Fibroblast of skin of left biceps (primary cell): ENCODE measurements around the gene NEDD9.

Source experiments
- DNase-seq, 2 experiments: peaks; one replicate each; pipeline ENCODE4 v3.0.0-alpha.2; 2013; ENCODE audit warnings: low read depth in 2 of 2

The NEDD9 gene

DNA sequence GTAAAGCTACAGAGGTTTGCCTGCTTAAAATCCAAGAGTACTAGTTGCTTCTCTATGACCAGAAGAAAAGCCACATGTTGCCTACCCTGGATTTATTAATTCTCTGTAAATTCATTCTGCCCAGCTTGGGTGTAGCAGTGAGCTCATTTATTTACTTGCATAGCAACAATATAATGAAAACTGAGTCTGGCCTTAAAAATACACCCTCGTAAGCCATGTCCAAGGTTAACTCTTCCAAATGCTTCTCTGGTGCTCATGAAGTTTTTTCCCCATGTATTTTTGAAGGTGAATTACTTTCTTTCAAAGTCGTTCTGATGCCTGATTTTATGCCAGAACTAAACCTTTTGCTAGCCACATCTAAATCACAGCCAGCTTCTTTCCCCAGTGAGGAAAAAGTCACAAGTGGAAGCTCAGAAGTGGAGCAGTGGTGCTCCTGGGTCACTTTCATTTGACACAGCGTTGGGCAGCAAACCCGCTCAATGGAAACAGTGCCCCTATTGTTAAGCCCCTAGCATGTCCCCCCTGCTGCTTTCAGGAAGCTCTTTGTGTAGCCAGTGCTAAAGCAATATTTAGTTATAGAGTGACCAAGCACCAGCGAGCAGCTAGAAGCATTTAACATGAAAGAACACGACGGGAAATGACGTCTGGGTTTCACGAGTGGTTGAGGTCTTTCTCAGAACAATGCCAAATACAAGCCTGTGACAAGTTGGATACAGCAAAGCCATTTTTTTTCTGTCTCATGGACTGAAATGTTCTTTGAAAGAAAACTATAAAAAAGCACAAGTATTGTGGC lies 29.8 kb downstream of the NEDD9 start:
- no peak for DNase-seq

DNA sequence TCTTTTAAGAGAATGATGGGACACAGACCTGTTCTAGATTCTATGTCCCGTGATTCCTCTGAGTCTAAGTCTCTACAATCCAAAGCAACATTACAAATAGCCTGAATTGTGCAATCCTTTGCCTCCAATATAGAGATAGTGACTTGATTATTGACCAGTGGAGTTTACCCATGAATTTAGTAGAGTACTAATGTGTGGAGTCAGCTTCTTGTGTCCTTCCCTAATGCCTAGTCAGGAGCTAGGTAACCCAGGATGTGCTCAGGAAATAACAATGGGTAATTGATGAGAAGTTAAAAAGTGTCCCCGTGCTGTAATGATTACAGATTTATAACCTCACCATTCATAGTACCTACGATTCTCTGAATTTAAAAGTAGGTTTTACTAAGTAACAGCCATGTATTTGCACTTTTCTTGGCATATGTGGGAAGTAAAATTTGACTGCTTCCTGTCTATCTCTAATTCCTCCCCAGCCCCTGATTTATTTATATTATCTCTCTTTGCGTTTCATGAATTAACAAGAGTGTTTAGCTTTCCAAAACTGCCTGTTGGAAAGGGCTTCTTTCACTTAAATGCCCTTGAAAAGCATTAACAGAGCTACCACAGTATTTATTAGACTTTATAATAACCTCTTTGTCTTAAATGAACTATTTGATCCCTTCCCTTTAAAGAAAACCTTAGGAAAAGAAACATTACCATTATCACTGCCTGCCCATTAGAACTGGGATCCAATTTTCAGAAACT lies 30.5 kb downstream of the NEDD9 start:
- no peak for DNase-seq

DNA sequence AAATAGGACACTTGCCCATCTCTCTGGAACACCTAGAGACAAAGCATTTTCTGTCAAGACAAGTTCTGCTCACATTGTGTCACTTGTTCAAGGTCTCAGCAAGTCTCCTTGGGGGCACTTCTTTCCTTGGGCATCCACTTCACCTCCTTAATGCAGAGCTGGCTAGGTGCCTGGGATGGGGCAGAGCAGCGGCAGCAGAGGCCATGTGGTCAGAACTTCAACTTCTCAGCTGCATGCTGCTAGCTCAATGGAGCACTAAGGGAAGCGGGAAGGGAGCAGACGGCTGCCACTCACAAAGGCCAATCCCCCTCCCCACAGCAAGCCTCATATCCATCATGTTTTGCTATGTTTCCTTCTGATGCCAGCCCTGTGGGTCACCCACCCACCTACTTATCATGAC lies 31.5 kb downstream of the NEDD9 start:
- DNase-seq, result no peak

DNA sequence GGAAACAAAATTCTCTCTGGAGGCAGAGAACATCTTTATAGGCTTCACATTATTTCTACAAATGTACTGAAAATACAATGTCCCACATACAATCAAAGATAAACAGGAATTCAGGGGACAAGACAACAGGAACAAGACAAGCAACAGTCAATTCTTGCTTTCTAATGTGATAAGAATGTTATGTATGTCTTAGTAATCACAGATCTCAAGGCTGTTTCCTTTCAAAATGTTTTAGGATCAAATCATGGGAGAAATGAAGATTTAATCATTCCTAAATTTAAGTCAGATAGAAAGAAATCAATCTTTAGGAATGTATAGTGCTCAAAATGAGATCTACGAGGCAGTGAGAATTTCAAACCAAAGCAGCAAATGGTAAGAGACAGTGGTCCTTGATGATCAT lies 32.1 kb downstream of the NEDD9 start:
- no peak for DNase-seq

DNA sequence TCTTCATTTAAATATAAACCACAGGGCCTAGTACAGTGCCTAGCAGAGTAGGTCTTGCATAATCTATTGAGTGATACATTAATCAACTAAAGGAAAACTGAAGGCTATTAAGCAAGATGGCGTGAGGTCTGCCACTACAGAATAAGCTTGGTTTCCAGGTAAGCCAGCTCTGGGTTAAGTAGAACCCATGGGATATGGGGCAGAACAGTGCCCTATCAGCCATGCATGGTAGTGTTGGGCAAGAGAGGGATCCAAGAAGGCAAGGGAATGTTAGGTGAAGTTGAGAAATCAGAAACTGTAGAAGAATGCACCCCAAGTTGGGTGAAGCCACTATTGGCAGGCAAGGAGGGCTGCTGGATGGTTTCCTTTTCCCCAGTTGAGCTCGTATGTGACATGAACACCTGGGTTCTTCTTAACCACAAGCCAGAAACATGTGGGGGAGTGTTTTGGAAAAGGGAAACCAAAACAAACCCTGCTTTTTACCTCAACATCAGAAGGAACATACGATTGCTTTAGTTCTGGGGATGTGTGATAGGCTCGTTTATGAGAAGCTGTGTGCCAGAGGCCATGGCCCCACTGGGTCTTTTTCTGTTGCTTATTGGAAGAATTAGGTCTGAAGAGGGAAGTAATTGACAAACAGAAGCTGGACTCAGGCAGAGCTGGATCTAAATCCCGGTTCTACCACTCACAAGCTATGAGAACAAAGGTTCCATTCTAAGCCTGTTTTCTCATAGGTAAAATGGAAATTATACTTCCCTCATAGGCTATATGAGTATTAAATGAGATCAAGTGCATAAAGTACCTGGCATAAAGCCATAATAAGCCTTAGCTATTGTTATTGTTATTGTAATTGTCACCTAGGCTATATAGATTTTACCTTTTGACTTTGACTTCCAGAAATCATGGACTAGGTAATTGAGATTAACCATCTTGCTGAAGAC lies 33.5 kb downstream of the NEDD9 start:
- DNase-seq, result no peak

DNA sequence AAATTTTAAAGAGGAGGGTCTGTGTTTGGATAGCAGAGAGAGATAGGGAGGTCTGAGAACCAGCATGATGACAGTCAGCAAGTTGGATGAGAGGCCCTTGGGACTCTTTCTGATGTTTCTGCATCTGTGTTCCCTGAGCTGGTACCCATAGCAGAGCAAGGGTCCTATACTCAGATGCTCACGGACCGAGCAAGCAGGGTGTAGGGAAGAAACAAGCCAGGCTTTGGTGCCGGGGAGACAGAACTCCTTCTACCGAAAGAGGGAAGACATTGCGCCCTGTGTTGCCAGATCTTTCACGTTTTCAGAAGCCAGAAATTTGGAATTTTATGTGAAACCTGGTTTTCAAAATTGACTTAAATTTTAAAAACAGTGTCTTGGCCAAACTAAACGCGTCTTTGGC lies 34.6 kb downstream of the NEDD9 start:
- no peak for DNase-seq

DNA sequence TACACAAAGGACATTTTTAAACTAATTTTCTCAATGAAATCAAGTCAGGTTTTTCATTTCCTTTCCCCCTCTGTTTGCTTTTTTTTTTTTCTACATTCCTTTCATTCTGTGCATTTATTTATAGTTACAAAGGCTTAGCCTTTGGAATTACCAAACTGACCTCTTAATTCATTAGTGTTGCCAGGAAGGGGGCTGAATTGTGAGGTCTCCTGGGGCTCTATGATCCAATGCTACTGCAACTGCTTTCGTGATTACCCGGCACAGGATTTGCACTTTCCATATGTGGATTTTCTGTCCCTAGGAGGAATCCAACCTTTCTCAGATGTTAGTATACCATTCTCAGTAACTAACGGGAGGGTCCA lies 35.3 kb downstream of the NEDD9 start:
- DNase-seq, result peak; percentile 93 to 95

DNA sequence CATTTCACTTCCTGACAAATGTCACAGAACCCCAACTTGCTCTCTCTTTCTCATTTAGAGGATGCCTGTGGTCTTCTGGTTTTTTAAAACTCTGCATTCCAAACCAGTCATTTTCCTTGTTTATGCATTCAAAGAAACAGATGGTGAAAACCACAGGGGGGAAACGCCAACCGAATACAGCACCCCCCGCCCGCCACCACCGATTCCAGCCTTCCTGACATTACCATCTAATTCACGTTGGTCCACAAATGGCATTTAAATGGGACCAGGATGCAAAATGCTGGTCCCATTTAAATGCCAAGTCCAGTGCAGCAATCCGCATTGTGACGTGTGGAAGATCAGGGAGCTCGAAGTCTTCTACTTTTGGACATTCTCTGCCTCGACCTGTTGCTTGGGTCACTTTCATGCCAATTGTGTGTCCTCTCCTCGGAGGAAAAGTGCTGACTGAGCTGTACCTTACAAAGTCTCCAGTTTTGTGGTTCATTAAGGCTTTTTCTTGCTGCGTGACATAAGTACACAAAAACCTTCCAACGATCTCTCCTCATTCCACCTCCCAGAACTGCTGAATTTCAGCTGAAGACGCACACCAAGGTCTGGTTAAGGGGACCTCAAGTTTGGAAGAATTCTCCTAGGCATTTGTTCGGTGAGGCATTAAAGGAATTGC lies 35.8 kb downstream of the NEDD9 start:
- DNase-seq, result peak; percentile 90 to 92

DNA sequence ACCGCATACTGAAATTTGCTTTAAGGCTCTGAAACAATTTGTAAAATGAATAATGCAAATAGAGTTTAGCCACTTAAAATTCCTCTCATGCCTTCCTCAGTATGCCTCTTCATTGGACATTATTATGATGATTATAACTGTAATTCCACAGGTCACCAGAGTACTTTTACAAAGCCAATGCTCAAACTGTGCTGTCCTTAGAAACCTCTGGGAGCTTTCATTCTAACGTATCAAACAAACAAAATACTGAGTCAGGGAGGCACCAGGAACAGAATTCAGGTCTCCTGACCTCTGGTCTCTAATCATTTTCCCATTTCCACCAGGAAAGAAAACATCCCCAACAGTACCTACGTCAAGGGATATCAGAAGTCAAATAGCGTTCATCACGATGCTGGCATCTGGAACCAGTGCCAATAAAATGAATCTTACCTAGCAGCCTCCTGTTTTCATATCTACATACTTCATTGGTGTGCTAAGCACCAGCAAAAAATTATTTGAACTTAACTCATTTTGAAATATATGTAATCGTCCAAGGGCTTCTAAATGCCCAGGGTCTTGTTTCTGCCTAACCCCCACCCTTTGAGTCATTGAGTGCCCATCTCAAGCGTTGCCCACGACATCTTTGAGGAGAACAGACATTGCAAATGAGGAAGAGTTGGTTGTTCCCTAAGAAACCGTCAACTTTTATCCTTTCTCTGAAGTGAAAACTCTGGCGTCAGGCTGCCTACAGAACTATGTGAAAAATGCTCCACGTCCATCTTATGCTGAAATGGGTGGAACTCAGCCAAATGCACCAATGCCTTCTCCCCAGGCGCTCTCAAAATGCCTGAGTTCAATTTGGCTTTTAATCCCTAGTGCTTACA lies 37.9 kb downstream of the NEDD9 start:
- peak; percentile 75 to 79 for DNase-seq

DNA sequence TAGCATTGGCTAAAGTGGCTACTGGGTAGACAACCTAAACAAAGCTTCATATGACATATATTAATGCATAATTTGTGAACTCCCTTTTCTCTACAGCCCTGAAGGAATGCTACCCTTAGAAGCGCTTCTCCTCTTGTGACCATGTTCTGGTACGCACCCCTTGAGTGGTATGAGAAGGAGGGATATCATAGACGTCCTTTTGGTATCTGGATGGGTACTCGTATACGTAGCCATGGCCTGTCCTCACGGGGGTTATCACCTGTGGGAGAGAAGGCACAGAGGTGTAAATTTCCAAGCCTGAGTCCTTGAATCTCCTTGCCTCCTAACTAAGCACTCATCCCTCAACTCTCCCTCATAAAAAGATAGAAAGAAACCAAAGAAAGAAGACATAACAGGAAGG lies 39.0 kb downstream of the NEDD9 start:
- DNase-seq, result no peak

DNA sequence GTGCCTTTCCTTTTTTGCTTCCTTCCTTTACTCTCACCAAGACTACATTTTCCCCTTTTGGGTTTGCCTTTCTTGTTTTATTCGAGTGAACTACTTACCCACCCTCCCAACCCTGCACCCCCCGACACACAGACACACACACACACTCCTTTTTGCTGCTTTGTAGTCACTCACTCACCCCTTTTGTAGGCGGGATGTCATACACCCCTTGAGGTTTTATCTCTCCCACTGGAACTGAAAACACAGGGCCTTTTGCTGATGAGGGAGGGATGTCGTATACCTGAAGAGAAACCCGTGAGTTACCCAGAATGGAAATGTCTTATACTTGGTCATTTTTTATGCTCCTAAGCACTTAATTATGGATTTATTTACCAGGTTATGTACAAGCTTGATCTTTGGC lies 40.3 kb downstream of the NEDD9 start:
- DNase-seq, result no peak

DNA sequence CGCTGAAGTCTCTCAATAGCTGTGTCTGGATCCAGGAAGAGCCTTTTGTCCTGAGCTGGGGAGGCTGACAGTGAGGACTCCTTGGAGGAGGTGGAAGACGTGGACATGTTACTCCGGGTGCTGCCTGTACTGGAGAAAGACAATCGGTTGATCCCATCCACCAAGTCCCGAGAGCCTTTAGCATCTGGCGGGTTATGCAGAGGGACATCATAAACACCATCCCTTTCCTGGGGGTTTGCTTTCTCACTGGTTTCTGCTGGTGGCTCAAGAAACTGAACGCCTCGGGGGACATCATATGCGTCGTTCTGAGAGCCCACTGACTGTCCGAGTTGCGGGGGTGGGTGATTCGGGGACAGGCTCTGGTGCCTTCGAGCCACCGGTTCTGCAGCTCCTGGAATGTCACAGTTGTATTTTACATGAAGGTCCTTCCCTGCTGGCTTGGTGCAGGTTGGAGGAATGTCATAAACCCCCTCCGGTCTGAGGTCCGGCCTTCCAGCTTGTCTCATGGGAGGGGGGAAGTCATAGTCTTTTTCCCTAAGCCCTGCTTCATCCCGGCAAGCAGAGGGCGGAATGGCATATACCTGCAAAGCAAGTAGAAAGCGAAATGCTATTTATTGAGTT lies 41.7 kb downstream of the NEDD9 start:
- no peak for DNase-seq

DNA sequence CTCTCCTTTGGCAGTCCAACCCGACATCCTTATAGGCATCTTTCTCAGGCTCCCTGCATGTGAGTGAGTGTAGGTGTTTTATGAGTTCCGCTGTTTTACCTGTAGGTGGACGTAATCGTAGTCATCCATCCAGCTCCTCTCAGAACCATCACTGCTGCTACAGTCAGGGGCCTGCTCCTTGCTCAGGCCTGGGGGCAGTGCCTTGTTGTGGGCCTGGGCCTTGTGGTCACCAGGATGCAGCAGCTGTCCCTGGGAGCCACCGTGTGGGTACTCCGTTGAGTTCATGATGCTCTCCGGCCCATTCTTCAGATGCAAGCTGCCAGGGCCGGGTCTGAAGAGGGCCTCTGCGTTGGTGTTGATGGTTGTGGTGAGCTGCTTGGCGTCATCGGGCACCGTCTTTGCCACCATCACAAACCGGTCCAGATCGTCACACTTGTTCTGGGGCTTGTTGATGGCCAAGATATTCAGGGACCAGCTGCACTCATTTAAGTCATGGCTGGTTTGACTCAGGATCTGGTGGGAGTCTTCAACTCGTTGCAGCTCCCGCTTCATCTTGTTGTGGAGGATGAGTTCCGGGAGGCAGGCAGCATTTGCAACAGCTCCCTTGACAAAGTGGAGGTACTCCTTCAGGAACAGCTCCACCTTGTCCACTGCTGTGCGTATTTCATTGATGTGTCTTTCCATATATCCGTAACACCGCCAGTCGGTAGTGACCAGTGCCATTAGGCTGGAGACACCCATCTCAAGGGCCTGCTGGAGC lies 42.4 kb downstream of the NEDD9 start:
- DNase-seq, result no peak

DNA sequence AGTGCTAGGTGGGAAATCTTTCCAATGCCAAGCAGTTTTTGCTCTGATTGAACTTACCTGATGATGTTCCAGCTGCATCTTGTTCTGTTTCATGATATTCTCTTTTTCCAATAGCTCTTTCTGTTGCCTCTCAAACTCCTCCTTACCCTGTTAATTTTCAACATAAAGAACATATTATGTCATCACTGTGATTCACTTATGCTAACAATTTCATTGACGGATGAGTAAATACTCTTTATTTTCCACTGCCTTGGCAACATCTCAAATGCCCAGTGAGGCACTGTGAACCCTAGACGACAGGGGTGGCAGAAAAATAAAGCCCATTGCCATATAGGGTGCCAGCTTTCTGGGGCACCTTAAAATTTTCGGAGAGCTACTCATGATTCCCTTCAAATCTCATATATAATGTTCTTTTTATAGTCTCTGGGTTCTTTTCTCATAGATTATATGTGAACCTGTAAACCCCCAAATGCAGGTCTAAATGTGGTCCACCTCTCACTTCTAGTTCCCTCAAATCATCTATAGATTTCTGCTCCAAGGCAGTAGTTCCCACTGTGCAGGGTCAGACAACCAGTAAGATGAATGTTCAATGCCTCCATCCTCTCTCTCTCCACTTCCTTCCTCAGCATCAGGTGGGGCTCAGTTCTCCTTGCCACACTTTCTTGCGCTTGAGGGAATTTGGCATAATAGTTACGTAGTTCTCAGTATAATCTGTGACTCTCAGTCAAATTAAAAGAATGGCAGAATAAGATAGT lies 44.1 kb downstream of the NEDD9 start:
- no peak for DNase-seq

DNA sequence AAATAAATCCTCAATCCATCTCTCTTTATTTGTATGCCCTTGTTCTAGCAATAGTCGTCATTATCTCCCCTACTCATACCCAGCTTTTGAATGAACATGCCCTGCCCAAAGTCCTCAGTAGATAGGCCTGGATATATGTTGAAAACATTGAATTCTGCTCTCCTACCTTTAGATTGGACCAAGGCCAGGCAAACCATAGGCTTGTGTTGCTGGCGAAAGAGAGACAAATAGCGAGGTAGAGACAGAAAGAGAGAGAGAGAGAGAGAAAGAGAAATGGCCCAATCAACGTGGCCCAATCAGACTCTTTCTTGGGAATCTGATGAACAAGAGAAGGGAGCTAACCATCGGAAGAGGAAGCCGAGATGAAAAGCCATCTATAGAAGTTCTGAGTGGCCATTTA lies 45.2 kb downstream of the NEDD9 start:
- DNase-seq, result no peak

DNA sequence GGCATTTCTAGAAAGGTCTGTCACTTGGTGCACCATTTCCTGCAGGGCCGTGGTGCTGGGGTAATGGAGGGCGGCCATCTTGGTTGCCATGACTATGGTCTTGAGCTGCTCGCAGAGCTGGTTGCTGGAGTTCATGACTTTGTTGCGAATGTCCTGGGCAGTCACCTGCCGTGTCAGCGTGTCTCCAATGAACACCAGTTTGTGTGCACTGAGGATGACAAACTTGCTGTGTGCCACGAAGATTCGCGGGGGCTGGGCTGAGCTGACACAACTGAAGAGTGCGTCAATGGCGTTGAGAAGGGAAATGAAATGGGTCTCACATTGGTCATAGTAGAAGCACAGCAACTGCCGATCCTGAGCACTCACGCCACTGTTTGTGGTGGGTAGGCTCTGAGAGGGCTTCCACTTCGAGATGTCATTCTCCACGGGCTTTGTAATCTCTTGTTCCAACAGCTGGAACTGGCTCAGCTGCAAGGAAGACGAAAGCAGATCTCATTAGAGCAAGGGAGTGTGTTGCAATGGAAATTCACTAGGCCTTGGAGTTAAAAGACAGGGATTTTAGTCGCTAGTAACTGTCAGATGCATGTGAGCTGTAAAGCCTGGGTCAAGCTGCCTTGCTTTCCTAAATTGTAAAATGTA lies 47.1 kb downstream of the NEDD9 start:
- DNase-seq, result no peak

DNA sequence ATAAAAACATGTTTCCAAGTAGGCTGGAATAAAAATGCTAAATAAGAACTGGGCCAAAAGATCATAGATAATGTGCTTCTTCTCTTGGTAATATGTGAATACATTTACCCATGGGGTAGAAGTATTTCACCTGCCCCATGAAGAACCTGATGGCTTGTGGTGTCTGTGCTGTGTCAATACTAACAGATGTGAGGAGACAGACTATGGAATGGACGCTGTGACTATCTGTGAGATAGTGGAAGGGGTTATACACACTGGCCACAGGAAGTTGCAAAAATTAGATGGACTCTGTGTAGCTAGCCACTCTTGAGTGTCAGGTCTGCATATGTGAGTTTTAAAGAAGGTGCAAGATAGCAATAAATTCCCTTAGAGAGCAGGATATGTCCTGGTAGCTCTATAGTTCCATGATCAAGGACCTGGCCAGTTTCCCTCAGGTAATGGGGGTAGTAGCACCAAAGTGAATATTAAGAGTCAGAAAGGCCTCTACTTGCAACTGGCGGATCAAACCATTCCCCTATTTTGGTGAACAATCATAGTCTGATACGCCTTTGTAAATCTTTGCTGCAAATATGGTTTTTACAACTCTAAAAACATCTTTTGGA lies 48.6 kb downstream of the NEDD9 start:
- no peak for DNase-seq
